ENCODE measurements around the gene LRRC43. TPM values are rescaled to one million over a fixed set of nuclear protein-coding genes. Genes with fewer than 3 reads are reported as not detected.
A peak's percentile ranks its signal among the peaks of the same experiment; 100 is the strongest.

The LRRC43 gene
- total RNA-seq, 2 experiments from 2014 or later: 0.50 TPM; not detected in 1

DNA sequence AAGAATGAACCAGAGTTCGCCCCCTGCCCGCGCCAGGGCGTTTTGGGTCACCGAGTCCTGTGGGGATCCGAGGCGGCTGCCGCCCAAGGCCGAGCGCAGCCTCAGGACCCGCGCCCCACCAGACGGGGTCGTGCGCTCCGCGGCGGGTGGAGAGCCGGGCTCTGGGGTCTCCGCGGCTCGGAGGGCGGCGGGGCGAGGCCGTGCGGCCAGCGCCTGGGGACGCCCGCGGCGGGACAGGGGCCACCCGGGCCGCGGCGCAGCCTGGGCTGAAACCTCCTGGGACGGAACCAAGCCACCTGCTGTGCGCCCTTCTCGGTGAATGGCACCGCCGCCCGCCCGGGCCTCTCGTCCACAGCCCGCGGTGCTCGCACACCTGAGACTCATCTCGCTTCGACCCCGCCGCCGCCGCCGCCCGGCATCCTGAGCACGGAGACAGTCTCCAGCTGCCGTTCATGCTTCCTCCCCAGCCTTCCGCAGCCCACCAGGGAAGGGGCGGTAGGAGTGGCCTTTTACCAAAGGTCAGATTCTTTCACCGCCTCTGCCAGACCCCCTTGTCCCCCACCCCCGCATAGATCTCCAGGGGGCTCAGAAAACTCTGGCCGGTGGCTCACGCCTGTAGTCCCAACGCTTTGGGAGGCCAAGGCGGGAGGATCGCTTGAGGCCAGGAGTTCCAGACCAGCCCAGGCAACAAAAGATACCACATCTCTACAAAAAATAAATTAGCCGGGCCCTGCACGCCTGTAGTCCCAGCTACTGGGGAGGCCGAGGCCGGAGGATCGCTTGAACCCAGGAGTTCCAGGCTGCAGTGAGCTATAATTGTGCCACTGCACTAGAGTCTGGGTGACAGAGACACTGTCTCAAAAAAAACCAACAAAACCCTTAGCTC lies 21.5 kb downstream of the LRRC43 start:
- POLR2A ChIA-PET: no interaction called here
- Mint-ChIP-seq H3K9me3 (no peaks in the 10 kb centered on the region), H3K27me3 (peaks cover 25% of the 10 kb centered on the region), H3K4me3 (peak overlapping the region; percentile 57), H3K36me3 (peaks cover 9% of the 10 kb centered on the region), H3K27ac (no peak overlapping the region), H3K4me1 (peaks cover 8% of the 10 kb centered on the region)
- no peak for ATAC-seq (ENCODE audit: low read depth)
- DNase-seq: no peak

GRCh38 chr12:122205053-122205925 lies 22.4 kb downstream of the LRRC43 start:
- POLR2A ChIA-PET: no interaction called here
- no peak for ATAC-seq (ENCODE audit: low read depth)
- peak overlapping the region; percentile 31 for H3K27ac Mint-ChIP-seq

GRCh38 chr12:122206111-122206881 lies 23.4 kb downstream of the LRRC43 start:
- Mint-ChIP-seq H3K27me3 (peaks cover 24% of the 10 kb centered on the region), H3K4me3 (no peak overlapping the region), H3K4me1 (peaks cover 8% of the 10 kb centered on the region), H3K27ac (no peak overlapping the region), H3K36me3 (peaks cover 11% of the 10 kb centered on the region), H3K9me3 (no peaks in the 10 kb centered on the region)
- POLR2A ChIA-PET: no interaction called here
- no peak for DNase-seq
- ATAC-seq (ENCODE audit: low read depth): no peak

More at GRCh38 chr12:122205053-122205925, 22.4 kb downstream of the LRRC43 start:
- H3K27me3 Mint-ChIP-seq: peaks cover 25% of the 10 kb centered on the region
- peak overlapping the region; percentile 57 for H3K4me3 Mint-ChIP-seq
- no peak for DNase-seq
- peaks cover 11% of the 10 kb centered on the region for H3K36me3 Mint-ChIP-seq
- no peaks in the 10 kb centered on the region for H3K9me3 Mint-ChIP-seq
- H3K4me1 Mint-ChIP-seq: peaks cover 8% of the 10 kb centered on the region

DNA sequence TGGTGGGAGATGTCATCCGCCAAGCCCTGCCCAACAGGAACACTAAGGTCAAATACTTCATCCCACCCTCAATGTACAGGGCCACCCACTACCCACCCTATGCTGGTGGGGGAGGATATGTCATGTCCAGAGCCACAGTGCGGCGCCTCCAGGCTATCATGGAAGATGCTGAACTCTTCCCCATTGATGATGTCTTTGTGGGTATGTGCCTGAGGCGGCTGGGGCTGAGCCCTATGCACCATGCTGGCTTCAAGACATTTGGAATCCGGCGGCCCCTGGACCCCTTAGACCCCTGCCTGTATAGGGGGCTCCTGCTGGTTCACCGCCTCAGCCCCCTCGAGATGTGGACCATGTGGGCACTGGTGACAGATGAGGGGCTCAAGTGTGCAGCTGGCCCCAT lies 24.1 kb downstream of the LRRC43 start:
- Mint-ChIP-seq H3K4me1 (peaks cover 8% of the 10 kb centered on the region), H3K27me3 (peaks cover 18% of the 10 kb centered on the region)
- POLR2A ChIA-PET: no interaction called here

DNA sequence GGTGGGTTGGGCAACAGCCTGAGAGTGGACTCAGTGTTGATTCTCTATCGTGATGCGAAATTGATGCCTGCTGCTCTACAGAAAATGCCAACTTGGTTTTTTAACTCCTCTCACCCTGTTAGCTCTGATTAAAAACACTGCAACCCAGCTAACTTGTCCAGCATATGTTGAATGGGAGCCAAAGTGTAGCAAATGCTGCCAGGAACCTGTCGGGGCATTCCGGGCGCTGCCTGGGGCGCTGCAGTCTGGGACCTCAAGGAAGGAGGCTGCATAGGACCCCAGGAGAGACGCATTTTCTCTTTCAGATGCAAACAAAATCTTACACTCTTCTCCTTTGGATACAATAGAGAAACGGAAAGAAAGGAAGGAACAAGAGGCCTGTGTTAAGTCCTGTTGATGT lies 24.5 kb downstream of the LRRC43 start:
- ATAC-seq (ENCODE audit: low read depth) (no peak), DNase-seq (no peak)
- POLR2A ChIA-PET: no interaction called here
- H3K27me3 Mint-ChIP-seq: peaks cover 16% of the 10 kb centered on the region
- H3K36me3 Mint-ChIP-seq: peaks cover 17% of the 10 kb centered on the region
- no peaks in the 10 kb centered on the region for H3K9me3 Mint-ChIP-seq
- peaks cover 8% of the 10 kb centered on the region for H3K4me1 Mint-ChIP-seq
- no peak overlapping the region for H3K27ac Mint-ChIP-seq
- H3K4me3 Mint-ChIP-seq: no peak overlapping the region

More for the DNA sequence above, 24.1 kb downstream of the LRRC43 start:
- Mint-ChIP-seq H3K27ac (no peak overlapping the region), H3K4me3 (no peak overlapping the region), H3K9me3 (no peaks in the 10 kb centered on the region), H3K36me3 (peaks cover 13% of the 10 kb centered on the region)
- DNase-seq (no peak), ATAC-seq (ENCODE audit: low read depth) (no peak)

DNA sequence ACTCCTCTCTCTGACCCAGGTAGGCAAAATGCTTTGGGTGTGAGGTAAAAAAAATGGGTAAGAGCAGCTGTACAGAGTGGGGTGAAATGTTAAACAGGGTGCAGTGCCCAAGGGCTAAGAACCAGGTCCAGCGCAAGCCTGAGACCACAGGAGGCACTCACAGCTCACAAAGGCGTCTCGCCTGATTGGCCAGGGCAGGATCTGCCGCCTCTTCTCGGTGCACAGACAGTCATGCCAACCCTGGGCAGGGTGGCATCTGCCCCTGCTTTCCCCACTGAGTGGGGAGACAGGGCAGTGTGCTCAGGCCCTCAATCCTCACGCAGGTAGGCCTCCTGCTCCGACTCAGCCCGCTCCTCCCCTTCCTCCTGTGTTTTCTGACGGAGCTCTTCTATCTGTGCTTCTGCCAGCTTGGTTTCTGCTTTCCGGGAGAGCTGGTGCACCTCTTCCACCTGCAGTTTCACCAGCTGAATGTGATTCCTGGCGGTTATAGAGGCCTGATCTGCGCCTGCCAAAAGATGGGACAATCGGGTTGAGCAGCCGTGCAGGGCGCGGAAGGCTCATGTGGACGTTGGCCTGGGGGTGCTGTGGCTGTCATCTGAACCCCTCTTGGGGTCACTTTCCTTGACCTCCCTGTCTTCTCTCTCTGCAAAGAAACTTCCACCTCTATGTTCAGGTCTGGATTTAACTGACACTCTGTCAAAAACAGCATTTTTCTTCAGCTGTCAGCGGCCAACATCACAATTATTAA lies 25.3 kb downstream of the LRRC43 start:
- Mint-ChIP-seq H3K27me3 (peaks cover 10% of the 10 kb centered on the region), H3K4me3 (no peak overlapping the region), H3K36me3 (peaks cover 17% of the 10 kb centered on the region), H3K4me1 (peaks cover 3% of the 10 kb centered on the region), H3K27ac (no peak overlapping the region), H3K9me3 (no peaks in the 10 kb centered on the region)
- ATAC-seq (ENCODE audit: low read depth) (no peak), DNase-seq (no peak)
- POLR2A ChIA-PET: no interaction called here

GRCh38 chr12:122215771-122216170 lies 32.8 kb downstream of the LRRC43 start:
- peaks cover 33% of the 10 kb centered on the region for H3K36me3 Mint-ChIP-seq
- no peak for ATAC-seq (ENCODE audit: low read depth)
- peaks cover 4% of the 10 kb centered on the region for H3K4me1 Mint-ChIP-seq
- H3K27me3 Mint-ChIP-seq: no peaks in the 10 kb centered on the region
- no peak overlapping the region for H3K27ac Mint-ChIP-seq
- POLR2A ChIA-PET: interaction anchor here (0.6 kb wide), 1 partner anchor 268 kb away, joined by 3 read pairs; no protein-coding TSS in a partner anchor
- no peak for DNase-seq
- no peak overlapping the region for H3K4me3 Mint-ChIP-seq
- H3K9me3 Mint-ChIP-seq: no peaks in the 10 kb centered on the region

- Mint-ChIP-seq H3K27me3 (no peaks in the 10 kb centered on the region), H3K4me3 (no peak overlapping the region), H3K4me1 (peaks cover 8% of the 10 kb centered on the region), H3K9me3 (no peaks in the 10 kb centered on the region), H3K27ac (no peak overlapping the region), H3K36me3 (peaks cover 36% of the 10 kb centered on the region)
- ATAC-seq (ENCODE audit: low read depth) (no peak), DNase-seq (no peak)
- POLR2A ChIA-PET: no interaction called here
Measured at GRCh38 chr12:122216445-122216844, 33.5 kb downstream of the LRRC43 start.

DNA sequence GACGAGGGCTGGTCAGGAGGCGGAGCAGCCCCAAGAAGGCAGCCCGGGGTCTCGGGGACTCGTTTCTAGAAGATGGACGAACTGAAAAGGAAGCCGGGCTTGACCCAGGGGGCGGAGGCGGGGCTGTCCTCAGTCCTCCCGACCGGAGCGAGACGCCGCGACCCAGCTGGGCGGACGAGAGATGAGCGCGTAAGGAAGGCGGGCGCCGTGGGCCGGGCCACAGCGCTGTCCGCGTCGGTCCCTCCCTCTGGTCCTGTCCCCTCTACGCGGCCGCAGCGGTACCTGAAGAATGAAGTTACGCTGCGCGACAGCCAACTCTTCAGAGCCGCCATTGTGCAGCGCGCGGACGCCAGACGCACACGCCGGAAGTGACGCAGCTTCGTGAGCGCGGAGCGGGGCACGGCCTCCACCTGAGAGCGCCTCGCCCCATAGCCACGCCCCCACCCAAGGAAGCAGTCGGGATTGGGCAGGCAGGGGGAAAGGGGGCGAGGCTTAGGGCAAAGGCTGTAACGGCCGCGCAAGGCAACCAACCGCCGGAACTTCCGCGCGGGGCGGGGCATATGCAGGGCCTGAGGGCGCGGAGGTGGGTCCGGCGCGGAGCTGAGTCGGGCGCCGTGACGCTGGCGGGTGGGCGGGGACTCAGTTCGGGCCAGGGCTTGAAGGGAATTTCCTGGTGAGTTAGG lies 42.9 kb downstream of the LRRC43 start, which contains the start of gene DIABLO:
TSS of gene DIABLO (minus strand) at position 370 of the 683 bp plus-strand sequence. CDS start at position 332, 38 bp downstream.
- POLR2A ChIA-PET: interaction anchor here (0.6 to 2.8 kb wide), 11 partner anchors 8 to 1938 kb away, joined by 3 to 11 read pairs (median 4); partner anchors contain the start of genes B3GNT4, KNTC1, MLXIP and RSRC2
- Mint-ChIP-seq H3K36me3 (peaks cover 7% of the 10 kb centered on the region), H3K9me3 (no peaks in the 10 kb centered on the region), H3K4me3 (peak within 1 kb of the TSS; percentile 89), H3K27me3 (no peaks in the 10 kb centered on the region), H3K27ac (peak within 1 kb of the TSS; percentile 93), H3K4me1 (peaks cover 35% of the 10 kb centered on the region)
- peak; percentile 100 for DNase-seq
- ATAC-seq (ENCODE audit: low read depth): peak; percentile 94

DNA sequence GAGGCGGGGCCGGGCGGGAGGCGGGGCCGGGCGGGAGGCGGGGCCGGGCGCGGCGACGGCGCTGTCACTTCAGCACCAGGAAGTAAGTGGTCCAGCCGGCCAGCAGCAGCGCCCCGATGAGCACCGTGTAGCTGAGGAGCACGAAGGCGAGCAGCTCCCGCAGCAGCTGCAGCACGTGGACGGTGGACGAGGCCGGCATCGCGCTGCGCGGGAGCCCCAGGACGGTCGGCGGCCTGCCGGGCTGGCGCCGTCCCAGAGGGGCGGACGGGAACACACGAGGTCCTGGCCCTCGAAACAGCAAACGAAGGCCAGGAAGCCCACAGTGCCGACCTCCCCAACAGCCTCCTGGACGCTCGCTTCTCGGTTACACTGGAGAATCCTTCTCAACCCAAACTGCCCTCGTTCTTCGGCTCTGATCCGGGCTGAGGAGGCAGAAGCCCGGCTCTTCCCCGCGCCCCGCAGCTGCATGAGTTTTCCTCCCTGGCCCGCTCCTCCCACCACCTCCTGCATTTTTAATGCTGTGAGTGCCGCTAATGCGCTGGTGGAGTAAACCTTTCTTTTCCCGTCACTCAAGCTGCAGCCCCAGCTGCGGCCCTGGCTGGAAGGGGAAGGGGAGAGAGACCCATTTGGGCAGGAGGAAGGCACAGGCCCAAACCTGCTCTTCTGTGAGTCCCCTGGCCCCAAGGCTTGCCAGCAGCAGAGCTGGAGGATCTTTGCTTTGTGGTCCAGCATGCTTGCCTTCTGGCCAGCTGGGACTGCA lies 43.6 kb downstream of the LRRC43 start:
- ATAC-seq (ENCODE audit: low read depth) (peak; percentile 61), DNase-seq (no peak)

DNA sequence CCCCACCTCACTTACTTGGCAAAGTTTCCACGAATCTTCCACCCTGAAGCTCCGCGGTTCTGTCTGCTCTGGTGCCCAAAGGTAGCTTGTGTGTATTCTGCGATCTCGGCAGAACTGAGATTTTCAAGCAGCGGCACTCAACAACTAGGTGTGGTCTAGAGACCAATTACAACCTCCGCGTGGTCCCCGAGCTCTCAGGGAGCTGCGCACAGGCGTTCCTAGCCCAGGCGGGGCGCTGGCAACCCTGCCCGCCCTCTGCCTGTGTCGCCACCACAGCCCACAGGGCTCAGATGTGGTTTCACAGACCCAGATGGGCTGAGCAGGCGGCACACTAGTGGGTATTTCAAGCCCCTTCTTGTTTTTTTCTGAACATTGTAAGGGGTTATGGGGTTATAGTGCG lies 44.4 kb downstream of the LRRC43 start:
- DNase-seq: peak; percentile 62
- Mint-ChIP-seq H3K27ac (peak overlapping the region; percentile 73), H3K36me3 (peaks cover 5% of the 10 kb centered on the region), H3K27me3 (no peaks in the 10 kb centered on the region), H3K4me3 (peak overlapping the region; percentile 82), H3K4me1 (peaks cover 32% of the 10 kb centered on the region), H3K9me3 (no peaks in the 10 kb centered on the region)
- ATAC-seq (ENCODE audit: low read depth): no peak
- POLR2A ChIA-PET: interaction anchor here (0.6 to 2.8 kb wide), 3 partner anchors 17 to 274 kb away, joined by 3 to 11 read pairs (median 10); partner anchors contain the start of gene ZCCHC8

More for the DNA sequence above, 43.6 kb downstream of the LRRC43 start:
- Mint-ChIP-seq H3K27me3 (no peaks in the 10 kb centered on the region), H3K27ac (peak overlapping the region; percentile 73), H3K4me1 (peaks cover 31% of the 10 kb centered on the region), H3K36me3 (peaks cover 5% of the 10 kb centered on the region), H3K4me3 (peak overlapping the region; percentile 82), H3K9me3 (no peaks in the 10 kb centered on the region)
- POLR2A ChIA-PET: interaction anchor here (0.6 to 2.8 kb wide), 8 partner anchors 8 to 274 kb away, joined by 3 to 11 read pairs (median 4); partner anchors contain the start of genes B3GNT4, MLXIP and ZCCHC8

Measured in activated naive CD8-positive, alpha-beta T cell treated with anti-CD3 and anti-CD28 coated beads, Interleukin-2, amount 10 ng/mL, durations not matched to agents 7 days and 5 days (primary cell).